HepG2 (cell line): ENCODE measurements around the gene RFC1. TPM values are rescaled to one million over a fixed set of nuclear protein-coding genes. Genes with fewer than 3 reads are reported as not detected.

Experiments used
- ATAC-seq: fragments of 200-7000 bp; cut with Tn5 transposase; 3 replicates; pipeline ENCODE4 v1.9.1; 2020; ENCODE audit warnings: mild to moderate bottlenecking, moderate library complexity
- Bru-seq: library from RNA; stranded (reverse); fragments of 400-500 nt; gene quantifications from one replicate; lab custom pipeline; 2021; lab: Mats Ljungman, UMichigan
- BruChase-seq, 2 experiments: library from RNA; stranded (reverse); fragments of 400-500 nt; gene quantifications; one replicate each; lab custom pipeline; 2021; lab: Mats Ljungman, UMichigan
- BruUV-seq: library from RNA; stranded (reverse); fragments of 400-500 nt; replicated peaks from 2 replicates; lab custom pipeline; 2021; lab: Mats Ljungman, UMichigan
- CTCF ChIA-PET: fragments of 300-600 bp; formaldehyde crosslinking; extraction: SDS; loops from one replicate; lab custom pipeline; 2021; ENCODE audit warnings: low total read pairs, inconsistent platforms, low intra/inter-chr PET ratio; lab: Yijun Ruan, JAX
- POLR2A ChIA-PET: fragments of 350-600 bp; sonication (Branson Sonifier 250); formaldehyde crosslinking; loops from one replicate; lab custom pipeline; 2020; ENCODE audit warnings: antibody characterized with exemption, inconsistent platforms; lab: Yijun Ruan, JAX
- DNase-seq: peaks from one replicate; pipeline ENCODE4 v3.0.0-alpha.2; 2015; ENCODE audit warnings: low spot score
- FAIRE-seq: peaks from 3 replicates; lab custom pipeline; 2011; peaks lifted over from hg19 to GRCh38; lab: Jason Lieb, UNC
- H2AFZ ChIP-seq: one replicate; pipeline ENCODE4 v1.6.1; 2011; ENCODE audit warnings: low read length, inconsistent platforms
- H3K27ac ChIP-seq: fragments of 300-600 bp; 3 replicates; pipeline ENCODE4 v1.8.0; 2011; ENCODE audit warnings: mixed run types, mild to moderate bottlenecking, mixed read lengths, low read length, inconsistent platforms; ENCODE audit not compliant: insufficient read depth; ENCODE audit errors: extremely low read length
- H3K27me3 ChIP-seq, 2 experiments: fragments of 200-600 bp in 1 of 2; 2 replicates in 1 of 2; 3 replicates in 1 of 2; pipeline versions ENCODE4 v1.6.0 to v1.8.0; 2011; ENCODE audit warnings: low read length in 2 of 2, mild to moderate bottlenecking in 2 of 2, moderate library complexity in 2 of 2, inconsistent platforms in 1 of 2; ENCODE audit not compliant: insufficient read depth in 2 of 2, control insufficient read depth in 1 of 2
- H3K36me3 ChIP-seq, 2 experiments: fragments of 200-600 bp in 1 of 2; replicated peaks in 1 of 2; 2 replicates in 1 of 2; 3 replicates in 1 of 2; pipeline versions ENCODE4 v1.5.1 to v1.8.0; 2011; ENCODE audit warnings: low read length in 2 of 2, inconsistent platforms in 1 of 2; ENCODE audit not compliant: insufficient read depth in 2 of 2, control insufficient read depth in 1 of 2
- H3K4me1 ChIP-seq: 2 replicates; pipeline ENCODE4 v1.5.1; 2012; ENCODE audit warnings: low read length, inconsistent platforms; ENCODE audit not compliant: insufficient read depth
- H3K4me2 ChIP-seq: 2 replicates; pipeline ENCODE4 v1.6.0; 2011; ENCODE audit warnings: low read depth, low read length, inconsistent platforms
- H3K4me3 ChIP-seq, 3 experiments: fragments of 200-600 bp in 1 of 3; sonication (generic), shearing (Covaris generic) in 1 of 3; replicated peaks in 1 of 3; 2 replicates each; pipeline ENCODE4 v1.5.1; 2011 to 2016; ENCODE audit warnings: low read length in 3 of 3, inconsistent platforms in 2 of 3, low read depth in 2 of 3, mild to moderate bottlenecking in 2 of 3, control low read depth in 1 of 3, mixed read lengths in 1 of 3; ENCODE audit not compliant: insufficient read depth in 1 of 3
- H3K79me2 ChIP-seq: one replicate; pipeline ENCODE4 v1.6.1; 2011; ENCODE audit warnings: low read length, inconsistent platforms; ENCODE audit not compliant: insufficient read depth
- H3K9ac ChIP-seq: 2 replicates; pipeline ENCODE4 v1.6.0; 2011; ENCODE audit warnings: mild to moderate bottlenecking, low read depth, low read length, inconsistent platforms; ENCODE audit not compliant: insufficient read depth
- H3K9me3 ChIP-seq: 2 replicates; pipeline ENCODE4 v1.5.1; 2012; ENCODE audit warnings: mild to moderate bottlenecking, low read length
- H4K20me1 ChIP-seq: 2 replicates; pipeline ENCODE4 v1.6.0; 2011; ENCODE audit warnings: inconsistent platforms, mild to moderate bottlenecking, low read length, moderate library complexity; ENCODE audit not compliant: insufficient read depth
- ADNP ChIP-seq: sonication (generic); formaldehyde crosslinking; IDR thresholded peaks from 2 replicates; pipeline ENCODE4 v1.4.0; 2020; ENCODE audit warnings: missing genetic modification reagents
- CHD4 ChIP-seq: fragments of 200-600 bp; sonication (generic); IDR thresholded peaks from 2 replicates; pipeline ENCODE4 v1.7.0; 2017; ENCODE audit warnings: mild to moderate bottlenecking, low read length, borderline replicate concordance
- HOXA3 ChIP-seq: sonication (generic); formaldehyde crosslinking; IDR thresholded peaks from 2 replicates; pipeline ENCODE4 v1.5.0; 2020; ENCODE audit warnings: missing genetic modification reagents
- KDM4B ChIP-seq: sonication (generic); formaldehyde crosslinking; IDR thresholded peaks from 2 replicates; pipeline ENCODE4 v1.4.0; 2020; ENCODE audit warnings: missing genetic modification reagents
- POLR2AphosphoS2 ChIP-seq: IDR thresholded peaks from 2 replicates; pipeline ENCODE4 v1.6.1; 2011; ENCODE audit warnings: low read depth, low read length, improper control_type of control experiment
- REL ChIP-seq: sonication (generic); formaldehyde crosslinking; conservative IDR thresholded peaks from 2 replicates; pipeline ENCODE4 v1.8.0; 2022; ENCODE audit warnings: mild to moderate bottlenecking, missing genetic modification reagents, moderate library complexity
- RELA ChIP-seq: sonication (generic); formaldehyde crosslinking; IDR thresholded peaks from 2 replicates; pipeline ENCODE4 v1.4.0; 2020; ENCODE audit warnings: missing genetic modification reagents
- SMAD3 ChIP-seq: sonication (generic); formaldehyde crosslinking; IDR thresholded peaks from 2 replicates; pipeline ENCODE4 v1.4.0; 2020; ENCODE audit warnings: missing genetic modification reagents
- TFE3 ChIP-seq: IDR thresholded peaks from 2 replicates; pipeline ENCODE4 v1.6.1; 2016
- ZBTB3 ChIP-seq: sonication (generic); formaldehyde crosslinking; IDR thresholded peaks from 2 replicates; pipeline ENCODE4 v1.4.0; 2020; ENCODE audit warnings: low read depth, mild to moderate bottlenecking, moderate library complexity, missing genetic modification reagents, borderline replicate concordance
- ZGPAT ChIP-seq: IDR thresholded peaks from 2 replicates; pipeline ENCODE4 v1.6.1; 2016; ENCODE audit warnings: mild to moderate bottlenecking
- ZNF138 ChIP-seq: sonication (generic); formaldehyde crosslinking; IDR thresholded peaks from 2 replicates; pipeline ENCODE4 v1.5.0; 2020; ENCODE audit warnings: mild to moderate bottlenecking, low read depth, missing genetic modification reagents
- ZNF75D ChIP-seq: sonication (generic); formaldehyde crosslinking; IDR thresholded peaks from 2 replicates; pipeline ENCODE4 v1.8.1; 2023; ENCODE audit warnings: missing genetic modification reagents, mild to moderate bottlenecking, borderline replicate concordance
- ZNF776 ChIP-seq: sonication (generic); formaldehyde crosslinking; IDR thresholded peaks from 2 replicates; pipeline ENCODE4 v1.4.0; 2020; ENCODE audit warnings: mild to moderate bottlenecking, missing genetic modification reagents
- WGBS: methylation state at CpG from one replicate; pipeline ENCODE4 v1.1.6; 2017; ENCODE audit warnings: low lambda C conversion rate; 5-methylcytosine and 5-hydroxymethylcytosine counted together
- in situ Hi-C: cut with HindIII; loops from 2 replicates; pipeline ENCODE4 v1.10.0; 2017; ENCODE audit warnings: low pct_unique_long_range_greater_than_20kb; ENCODE audit not compliant: extremely low pct_ligation_motif_present
- intact Hi-C: fragments of 100-400 bp; cut with micrococcal nuclease; formaldehyde crosslinking; loops from one replicate; pipeline ENCODE4 v1.10.0; 2022; ENCODE audit not compliant: unreplicated experiment
- long read RNA-seq, 2 experiments: library from RNA in 1 of 2; library from polyadenylated mRNA in 1 of 2; stranded (forward) in 1 of 2; unstranded in 1 of 2; transcript quantifications; one replicate each; pipeline ENCODE4 v2.0.0, GENCODE V29; 2019 to 2022
- polyA minus RNA-seq, 3 experiments: library from RNA; depleted of rRNA, polyadenylated mRNA; stranded (reverse); fragments of >200 nt; gene quantifications; 2 replicates each; pipeline ENCODE4 v1.2.3, GENCODE V29; 2011; ENCODE audit warnings: low replicate concordance in 1 of 3
- polyA plus RNA-seq, 8 experiments: library from polyadenylated mRNA; depleted of rRNA in 3 of 8; stranded (reverse) in 7 of 8; unstranded in 1 of 8; fragments of >200 nt; fragmentation: Illumina TruSeq in 4 of 8; extraction: Trizol in 4 of 8; gene quantifications; 2 replicates each; pipeline versions ENCODE4 v1.2.1 to v1.2.3, GENCODE V29; 2011 to 2016; ENCODE audit warnings: low read depth in 4 of 8, missing spikeins in 1 of 8, mixed read lengths in 1 of 8; ENCODE audit not compliant: insufficient read depth in 1 of 8
- total RNA-seq, 5 experiments: library from RNA; depleted of rRNA; stranded (reverse); fragments of >200 nt; fragmentation: Illumina TruSeq; extraction: Trizol; gene quantifications; 2 replicates each; pipeline ENCODE4 v1.2.3, GENCODE V29; 2016; ENCODE audit warnings: low read depth in 1 of 5

The RFC1 gene
- total RNA-seq (2016; rRNA removed; fragmentation: Illumina TruSeq; extraction: Trizol) (78.8 and 118 TPM in 2 replicates), polyA plus RNA-seq (2011; rRNA removed) (8.5 and 15.9 TPM in 2 replicates), polyA minus RNA-seq (2011; rRNA and poly(A)+ RNA removed; ENCODE audit: low replicate concordance) (29.7 and 32.1 TPM in 2 replicates), Bru-seq, nascent RNA (percentile 87 among the genes with signal in this experiment), BruChase-seq, experiment 1, labeled RNA remaining after a 6-hour chase (percentile 85 among the genes with signal in this experiment), BruChase-seq, experiment 2, labeled RNA remaining after a 2-hour chase (percentile 84 among the genes with signal in this experiment)
- total RNA-seq (2016; cell fraction: cytosol; rRNA removed; fragmentation: Illumina TruSeq; extraction: Trizol; ENCODE audit: low read depth) = 21.8 and 22.9 TPM in 2 replicates
- 76.0 and 117 TPM in 2 replicates for total RNA-seq (2016; cell fraction: insoluble cytoplasmic fraction; rRNA removed; fragmentation: Illumina TruSeq; extraction: Trizol)
- 29.8 and 32.6 TPM in 2 replicates for total RNA-seq (2016; cell fraction: membrane; rRNA removed; fragmentation: Illumina TruSeq; extraction: Trizol)
- 76.8 and 78.9 TPM in 2 replicates for total RNA-seq (2016; cell fraction: nucleus; rRNA removed; fragmentation: Illumina TruSeq; extraction: Trizol)
- 14.7 and 19.0 TPM in 2 replicates for polyA plus RNA-seq (2011; cell fraction: cytosol; rRNA removed)
- 15.3 and 15.9 TPM in 2 replicates for polyA plus RNA-seq (2011; cell fraction: nucleus; rRNA removed)
- polyA plus RNA-seq (2012) = 36.0 and 49.9 TPM in 2 replicates
- polyA plus RNA-seq (2016; cell fraction: cytosol; fragmentation: Illumina TruSeq; extraction: Trizol; ENCODE audit: low read depth) = 2.5 and 2.6 TPM in 2 replicates
- polyA plus RNA-seq (2016; cell fraction: insoluble cytoplasmic fraction; fragmentation: Illumina TruSeq; extraction: Trizol; ENCODE audit: low read depth) = 97.4 and 97.7 TPM in 2 replicates
- polyA plus RNA-seq (2016; cell fraction: membrane; fragmentation: Illumina TruSeq; extraction: Trizol; ENCODE audit: low read depth) = 7.6 and 11.5 TPM in 2 replicates
- polyA plus RNA-seq (2016; cell fraction: nucleus; fragmentation: Illumina TruSeq; extraction: Trizol; ENCODE audit: insufficient read depth, low read depth) = 67.8 and 70.4 TPM in 2 replicates
- 50.7 and 53.5 TPM in 2 replicates for polyA minus RNA-seq (2011; cell fraction: cytosol; rRNA and poly(A)+ RNA removed)
- polyA minus RNA-seq (2011; cell fraction: nucleus; rRNA and poly(A)+ RNA removed) = 59.6 and 61.7 TPM in 2 replicates
- long read RNA-seq, experiment 1, partial matches to known transcripts = 48 of 55 reads
- long read RNA-seq, experiment 1, other reads (novel, unspliced or antisense) = 7 of 55 reads
- long read RNA-seq, experiment 2, full-length matches to known transcripts = 19 of 95 reads
- long read RNA-seq, experiment 2, partial matches to known transcripts = 25 of 95 reads
- long read RNA-seq, experiment 2, other reads (novel, unspliced or antisense) = 51 of 95 reads

- peak within 1 kb of the TSS; percentile 79 for H3K9ac ChIP-seq
- in situ Hi-C loops = loop anchor here (10.0 kb wide), 1 partner anchor 49 kb away; no protein-coding TSS in a partner anchor
- FAIRE-seq (no peak), ATAC-seq (peak; percentile 81), DNase-seq (peak; percentile 87)
- H3K27ac ChIP-seq = peak within 1 kb of the TSS; percentile 88
- H4K20me1 ChIP-seq = no peaks in the 10 kb centered on the region; the same call in 1 of the 2 replicates
- CTCF ChIA-PET = no interaction called here
- no TSS peak for BruUV-seq
- peak within 1 kb of the TSS; percentile 76 to 85 (median 84) for H3K4me3 ChIP-seq
- POLR2A ChIA-PET = interaction anchor here (0.7 to 4.4 kb wide), 29 partner anchors 9 to 322 kb away, joined by 3 to 53 read pairs (median 4); partner anchors contain the start of genes KLB, LIAS, RPL9 and UGDH
- H3K9me3 ChIP-seq = peaks cover 2% of the 10 kb centered on the region; the same call in 1 of the 2 replicates
- H3K27me3 ChIP-seq = no peaks in the 10 kb centered on the region; a peak in 1 of 5 replicates
- under 1% methylated on average over 27 of the region's 60 CpGs for WGBS
- H3K4me2 ChIP-seq = peak within 1 kb of the TSS; percentile 88
- peak within 1 kb of the TSS; percentile 9 for H2AFZ ChIP-seq
- intact Hi-C loops = loop anchor here (1.0 to 10.0 kb wide), 3 partner anchors 9 to 181 kb away; partner anchors contain the start of gene WDR19
- H3K79me2 ChIP-seq = peaks cover 50% of the 10 kb centered on the region
- H3K36me3 ChIP-seq = no peaks in the 10 kb centered on the region; a peak in 1 of 5 replicates
- H3K4me1 ChIP-seq = peaks cover 47% of the 10 kb centered on the region
- TF ChIP-seq HOXA3 (peak; percentile 99), ZNF75D (CRISPR knock-in tag) (peak; percentile 96; the same call in 1 of the 2 replicates), TFE3 (CRISPR knock-in tag) (peak; percentile 87), KDM4B (CRISPR knock-in tag) (peak; percentile 83; the same call in 1 of the 2 replicates), RELA (CRISPR knock-in tag) (peak; percentile 61; the same call in 1 of the 2 replicates), ZBTB3 (CRISPR knock-in tag) (peak; percentile 98), ZGPAT (peak; percentile 97), ZNF138 (CRISPR knock-in tag) (peak; percentile 99), CHD4 (peak; percentile 67; the same call in 1 of the 2 replicates), SMAD3 (CRISPR knock-in tag) (peak; percentile 75; the same call in 1 of the 2 replicates), REL (CRISPR knock-in tag) (peak; percentile 96), POLR2AphosphoS2 (no peak), ADNP (CRISPR knock-in tag) (no peak), ZNF776 (peak; percentile 98)
Observed at GRCh38 chr4:39365830-39366771, at the start of gene RFC1. Gene RFC1 (minus strand): TSS chr4:39366362. CDS start chr4:39366241, 121 bp downstream.
